Measurements from ENCODE around the gene MARCHF2. TPM values are rescaled to one million over a fixed set of nuclear protein-coding genes. Genes with fewer than 3 reads are reported as not detected.

MARCHF2 gene
- total RNA-seq, 2 donors from 2014 or later = 165 to 294 TPM

- TF ChIP-seq, protein P1, sequence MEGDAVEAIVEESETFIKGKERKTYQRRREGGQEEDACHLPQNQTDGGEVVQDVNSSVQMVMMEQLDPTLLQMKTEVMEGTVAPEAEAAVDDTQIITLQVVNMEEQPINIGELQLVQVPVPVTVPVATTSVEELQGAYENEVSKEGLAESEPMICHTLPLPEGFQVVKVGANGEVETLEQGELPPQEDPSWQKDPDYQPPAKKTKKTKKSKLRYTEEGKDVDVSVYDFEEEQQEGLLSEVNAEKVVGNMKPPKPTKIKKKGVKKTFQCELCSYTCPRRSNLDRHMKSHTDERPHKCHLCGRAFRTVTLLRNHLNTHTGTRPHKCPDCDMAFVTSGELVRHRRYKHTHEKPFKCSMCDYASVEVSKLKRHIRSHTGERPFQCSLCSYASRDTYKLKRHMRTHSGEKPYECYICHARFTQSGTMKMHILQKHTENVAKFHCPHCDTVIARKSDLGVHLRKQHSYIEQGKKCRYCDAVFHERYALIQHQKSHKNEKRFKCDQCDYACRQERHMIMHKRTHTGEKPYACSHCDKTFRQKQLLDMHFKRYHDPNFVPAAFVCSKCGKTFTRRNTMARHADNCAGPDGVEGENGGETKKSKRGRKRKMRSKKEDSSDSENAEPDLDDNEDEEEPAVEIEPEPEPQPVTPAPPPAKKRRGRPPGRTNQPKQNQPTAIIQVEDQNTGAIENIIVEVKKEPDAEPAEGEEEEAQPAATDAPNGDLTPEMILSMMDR (IDR thresholded peaks at IDR 0.05) = no peak
- no peak for DNase-seq (ENCODE audit: low spot score)
- Histone ChIP-seq H3K4me3 (no peak overlapping the region), H3K27me3 (replicated peaks; ENCODE audit: insufficient read depth) (no peaks in the 10 kb centered on the region), H3K9me3 (no peaks in the 10 kb centered on the region), H3K36me3 (no peaks in the 10 kb centered on the region), H3K4me1 (ENCODE audit: control insufficient read depth in 1 of 2, low read depth in 2 of 2) (peaks cover 52 to 72% of the 10 kb centered on the region in 2 donors), H3K27ac (no peak overlapping the region)
- ATAC-seq (ENCODE audit: insufficient number of reproducible peaks, low FRiP score, low read depth) = no peak
Measured at GRCh38 chr19:8449830-8450229, 36.7 kb downstream of the MARCHF2 start.

GRCh38 chr19:8451377-8451776 lies 38.3 kb downstream of the MARCHF2 start:
- Histone ChIP-seq H3K27me3 (replicated peaks; ENCODE audit: insufficient read depth) (no peaks in the 10 kb centered on the region), H3K27ac (no peak overlapping the region), H3K4me3 (no peak overlapping the region), H3K4me1 (ENCODE audit: control insufficient read depth in 1 of 2, low read depth in 2 of 2) (peaks cover 51 to 72% of the 10 kb centered on the region in 2 donors), H3K36me3 (peaks cover 4% of the 10 kb centered on the region), H3K9me3 (no peaks in the 10 kb centered on the region)
- DNase-seq (ENCODE audit: low spot score) (no peak), ATAC-seq (ENCODE audit: insufficient number of reproducible peaks, low FRiP score, low read depth) (no peak)
- TF ChIP-seq, protein P1 (IDR thresholded peaks at IDR 0.05) = no peak

- H3K27ac ChIP-seq = no peak overlapping the region
- no peak for DNase-seq (ENCODE audit: low spot score)
- H3K4me1 ChIP-seq (ENCODE audit: control insufficient read depth in 1 of 2, low read depth in 2 of 2) = peaks cover 46 to 72% of the 10 kb centered on the region in 2 donors
- ATAC-seq (ENCODE audit: insufficient number of reproducible peaks, low FRiP score, low read depth) = no peak
- no peak overlapping the region for H3K4me3 ChIP-seq
- no peaks in the 10 kb centered on the region for H3K9me3 ChIP-seq
- H3K36me3 ChIP-seq = peaks cover 5% of the 10 kb centered on the region
- TF ChIP-seq, protein P1 (IDR thresholded peaks at IDR 0.05) = no peak
- H3K27me3 ChIP-seq (replicated peaks; ENCODE audit: insufficient read depth) = no peaks in the 10 kb centered on the region
Measured at GRCh38 chr19:8451885-8452284, 38.8 kb downstream of the MARCHF2 start.

DNA sequence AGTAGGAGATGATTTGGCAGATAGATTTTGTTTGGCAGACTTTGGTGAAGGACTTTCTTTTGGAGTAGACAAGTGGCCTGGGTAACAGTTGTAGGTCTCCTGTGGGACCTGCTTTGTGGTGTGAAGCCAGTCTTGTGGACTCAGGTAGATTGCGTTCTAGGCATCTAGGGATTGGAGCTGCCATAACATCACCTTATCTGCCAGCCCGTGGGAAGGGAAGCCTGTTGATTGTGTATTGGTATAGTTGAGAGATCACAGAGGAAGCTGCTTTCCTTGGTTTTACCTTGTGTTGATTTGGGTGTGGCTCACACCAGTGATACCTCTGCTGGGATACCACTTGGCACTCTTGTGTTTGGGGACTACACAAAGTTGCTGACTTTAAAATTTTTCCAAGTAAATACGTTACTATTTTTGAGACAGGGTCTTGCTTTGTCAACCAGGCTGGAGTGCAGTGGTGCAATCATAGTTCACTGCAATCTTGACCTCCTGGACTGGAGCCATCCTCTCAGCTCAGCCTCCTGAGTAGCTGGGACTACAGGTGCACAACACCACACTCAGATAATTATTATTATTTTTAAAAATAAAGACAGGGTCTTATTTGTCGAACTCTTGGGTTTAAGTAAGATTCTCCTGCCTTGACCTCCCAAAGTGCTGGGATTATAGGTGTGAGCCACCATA lies 39.5 kb downstream of the MARCHF2 start:
- TF ChIP-seq, protein P1 (IDR thresholded peaks at IDR 0.05) = no peak
- H3K27ac ChIP-seq = no peak overlapping the region
- H3K27me3 ChIP-seq (replicated peaks; ENCODE audit: insufficient read depth) = no peaks in the 10 kb centered on the region
- H3K4me1 ChIP-seq (ENCODE audit: control insufficient read depth in 1 of 2, low read depth in 2 of 2) = peaks cover 41 to 72% of the 10 kb centered on the region in 2 donors
- H3K9me3 ChIP-seq = no peaks in the 10 kb centered on the region
- ATAC-seq (ENCODE audit: insufficient number of reproducible peaks, low FRiP score, low read depth) (no peak), DNase-seq (ENCODE audit: low spot score) (no peak)
- peaks cover 8% of the 10 kb centered on the region for H3K36me3 ChIP-seq
- no peak overlapping the region for H3K4me3 ChIP-seq

DNA sequence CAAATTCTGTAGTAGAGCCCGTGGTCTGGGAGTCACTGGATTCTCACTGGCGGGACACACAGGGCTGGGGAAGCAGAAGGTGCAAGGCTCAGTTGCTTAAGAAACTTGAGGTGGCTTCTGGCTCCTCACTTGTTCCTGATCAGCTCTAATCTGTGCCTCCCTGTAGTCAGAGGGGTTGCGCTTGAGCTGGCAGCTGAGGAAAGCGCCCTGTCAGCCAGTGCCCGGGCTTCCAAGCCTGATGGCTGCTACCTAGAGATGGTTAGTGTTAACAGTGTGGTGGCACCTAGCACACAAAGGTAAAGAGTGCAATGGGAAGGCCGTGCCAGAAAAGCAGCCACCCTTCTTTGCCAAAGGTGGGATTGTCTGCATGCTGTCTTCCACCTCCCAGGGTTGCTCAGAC lies 40.5 kb downstream of the MARCHF2 start:
- TF ChIP-seq, protein P1 (IDR thresholded peaks at IDR 0.05) = no peak
- DNase-seq (ENCODE audit: low spot score) (no peak), ATAC-seq (ENCODE audit: insufficient number of reproducible peaks, low FRiP score, low read depth) (no peak)

More for the DNA sequence above, 40.5 kb downstream of the MARCHF2 start:
- H3K4me3 ChIP-seq = no peak overlapping the region
- no peaks in the 10 kb centered on the region for H3K27me3 ChIP-seq (replicated peaks; ENCODE audit: insufficient read depth)
- peaks cover 44 to 72% of the 10 kb centered on the region in 2 donors for H3K4me1 ChIP-seq (ENCODE audit: control insufficient read depth in 1 of 2, low read depth in 2 of 2)
- H3K27ac ChIP-seq = no peak overlapping the region
- H3K9me3 ChIP-seq = no peaks in the 10 kb centered on the region
- H3K36me3 ChIP-seq = peaks cover 8% of the 10 kb centered on the region

Measured in thoracic aorta (tissue), 2 donors.